Body of pancreas (tissue), 4 donors: ENCODE results near the gene MED12L.

Experiments
- POLR2A ChIP-seq, 3 donors: fragments of 450-650 bp; IDR thresholded peaks; one replicate each; pipeline ENCODE4 v1.6.1; 2016; ENCODE audit warnings: antibody characterized with exemption in 3 of 3, mild to moderate bottlenecking in 2 of 3
- TF ChIP-seq, protein P1 (sequence below), 7 experiments: fragments of 450-650 bp in 4 of 7; fragments of 200-600 bp in 3 of 7; sonication (generic) in 3 of 7; IDR thresholded peaks; one replicate each; pipeline ENCODE4 v1.5.1; 2016 to 2019; ENCODE audit warnings: antibody characterized with exemption in 7 of 7

- TF ChIP-seq, protein P1, sequence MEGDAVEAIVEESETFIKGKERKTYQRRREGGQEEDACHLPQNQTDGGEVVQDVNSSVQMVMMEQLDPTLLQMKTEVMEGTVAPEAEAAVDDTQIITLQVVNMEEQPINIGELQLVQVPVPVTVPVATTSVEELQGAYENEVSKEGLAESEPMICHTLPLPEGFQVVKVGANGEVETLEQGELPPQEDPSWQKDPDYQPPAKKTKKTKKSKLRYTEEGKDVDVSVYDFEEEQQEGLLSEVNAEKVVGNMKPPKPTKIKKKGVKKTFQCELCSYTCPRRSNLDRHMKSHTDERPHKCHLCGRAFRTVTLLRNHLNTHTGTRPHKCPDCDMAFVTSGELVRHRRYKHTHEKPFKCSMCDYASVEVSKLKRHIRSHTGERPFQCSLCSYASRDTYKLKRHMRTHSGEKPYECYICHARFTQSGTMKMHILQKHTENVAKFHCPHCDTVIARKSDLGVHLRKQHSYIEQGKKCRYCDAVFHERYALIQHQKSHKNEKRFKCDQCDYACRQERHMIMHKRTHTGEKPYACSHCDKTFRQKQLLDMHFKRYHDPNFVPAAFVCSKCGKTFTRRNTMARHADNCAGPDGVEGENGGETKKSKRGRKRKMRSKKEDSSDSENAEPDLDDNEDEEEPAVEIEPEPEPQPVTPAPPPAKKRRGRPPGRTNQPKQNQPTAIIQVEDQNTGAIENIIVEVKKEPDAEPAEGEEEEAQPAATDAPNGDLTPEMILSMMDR (IDR thresholded peaks at IDR 0.05): no peak
- TF ChIP-seq POLR2A (IDR thresholded peaks at IDR 0.05): no peak
Observed at GRCh38 chr3:151393146-151393830, 307.8 kb downstream of the MED12L start.
